ENCODE data around the gene UGCG.

DNA sequence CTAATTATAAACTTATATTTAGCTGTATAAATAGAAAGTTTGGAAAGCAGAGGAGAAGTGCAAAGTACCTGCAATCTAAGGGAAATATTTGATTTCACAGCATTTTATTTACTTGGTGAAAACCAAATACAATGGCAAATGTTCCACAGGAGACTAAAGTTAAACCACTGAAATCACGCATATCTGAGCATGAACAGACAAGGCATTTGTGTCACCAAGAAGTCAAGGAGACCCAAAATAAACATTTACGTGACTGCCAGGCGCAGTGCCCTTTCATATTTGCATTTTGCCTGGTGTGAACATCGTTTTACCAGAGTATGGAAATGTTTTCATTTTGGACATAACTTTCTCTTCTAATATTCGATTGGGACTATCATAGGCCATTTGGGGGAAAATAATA, 20.6 kb downstream of the UGCG start:
- TF ChIP-seq, protein P1, sequence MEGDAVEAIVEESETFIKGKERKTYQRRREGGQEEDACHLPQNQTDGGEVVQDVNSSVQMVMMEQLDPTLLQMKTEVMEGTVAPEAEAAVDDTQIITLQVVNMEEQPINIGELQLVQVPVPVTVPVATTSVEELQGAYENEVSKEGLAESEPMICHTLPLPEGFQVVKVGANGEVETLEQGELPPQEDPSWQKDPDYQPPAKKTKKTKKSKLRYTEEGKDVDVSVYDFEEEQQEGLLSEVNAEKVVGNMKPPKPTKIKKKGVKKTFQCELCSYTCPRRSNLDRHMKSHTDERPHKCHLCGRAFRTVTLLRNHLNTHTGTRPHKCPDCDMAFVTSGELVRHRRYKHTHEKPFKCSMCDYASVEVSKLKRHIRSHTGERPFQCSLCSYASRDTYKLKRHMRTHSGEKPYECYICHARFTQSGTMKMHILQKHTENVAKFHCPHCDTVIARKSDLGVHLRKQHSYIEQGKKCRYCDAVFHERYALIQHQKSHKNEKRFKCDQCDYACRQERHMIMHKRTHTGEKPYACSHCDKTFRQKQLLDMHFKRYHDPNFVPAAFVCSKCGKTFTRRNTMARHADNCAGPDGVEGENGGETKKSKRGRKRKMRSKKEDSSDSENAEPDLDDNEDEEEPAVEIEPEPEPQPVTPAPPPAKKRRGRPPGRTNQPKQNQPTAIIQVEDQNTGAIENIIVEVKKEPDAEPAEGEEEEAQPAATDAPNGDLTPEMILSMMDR (conservative IDR thresholded peaks at IDR 0.05 in 1 of 2, IDR thresholded peaks at IDR 0.05 in 1 of 2; ENCODE audit: low read depth in 1 of 2, low read length in 2 of 2): no peak
- TF ChIP-seq EZH2 (IDR thresholded peaks at IDR 0.05; ENCODE audit: low read length, missing control alignments): no peak

All from fibroblast of lung (primary cell).